Psoas muscle (tissue), 8 donors: ENCODE data around the gene SARS1. TPM values are rescaled to one million over a fixed set of nuclear protein-coding genes. Genes with fewer than 3 reads are reported as not detected.

Source experiments
- ATAC-seq, 4 donors: fragments of 200-7000 bp; cut with Tn5 transposase; one replicate each; pipeline ENCODE4 v1.9.1; 2020; ENCODE audit warnings: moderate library complexity in 3 of 4, mild to moderate bottlenecking in 2 of 4
- DNase-seq, 2 donors: peaks; one replicate each; pipeline ENCODE4 v3.0.0-alpha.2; 2020
- H3K27ac ChIP-seq: fragments of 200-600 bp; one replicate; pipeline ENCODE4 v1.8.0; 2022
- H3K27me3 ChIP-seq, 3 donors: fragments of 200-600 bp in 1 of 3; one replicate each; pipeline versions ENCODE4 v1.6.1 to v1.8.0; 2013 to 2022; ENCODE audit warnings: low read length in 2 of 3, mild to moderate bottlenecking in 2 of 3, moderate library complexity in 1 of 3; ENCODE audit not compliant: insufficient read depth in 3 of 3
- H3K36me3 ChIP-seq, 2 donors: fragments of 200-600 bp in 1 of 2; one replicate each; pipeline versions ENCODE4 v1.6.1 to v1.8.0; 2013 to 2022; ENCODE audit warnings: low read depth in 1 of 2, mild to moderate bottlenecking in 1 of 2, moderate library complexity in 1 of 2; ENCODE audit not compliant: insufficient read depth in 1 of 2
- H3K4me1 ChIP-seq: fragments of 200-600 bp; one replicate; pipeline ENCODE4 v1.8.0; 2022
- H3K4me3 ChIP-seq: fragments of 200-600 bp; one replicate; pipeline ENCODE4 v1.8.0; 2022; ENCODE audit warnings: mild to moderate bottlenecking
- H3K9me3 ChIP-seq: fragments of 200-600 bp; one replicate; pipeline ENCODE4 v1.8.0; 2022
- WGBS, 3 donors: extraction: QIAGEN DNeasy Blood & Tissue Kit; methylation state at CpG; one replicate each; pipeline versions ENCODE4 v1.1.6 to v1.1.7; 2013; 5-methylcytosine and 5-hydroxymethylcytosine counted together
- intact Hi-C, 2 donors: fragments of 100-400 bp; cut with DNase I; formaldehyde crosslinking; loops; one replicate each; pipeline versions ENCODE4 v1.11.0 to v1.14.2; 2022
- polyA plus RNA-seq, 3 donors: library from polyadenylated mRNA; stranded (reverse); fragments of 200-250 nt; gene quantifications; one replicate each; pipeline ENCODE4 v1.2.3, GENCODE V29; 2013
- total RNA-seq, 4 donors: library from RNA; stranded (reverse); fragmentation: NEBNext Ultra II Directional in 2 of 4; extraction: Animal tissue kit (Norgen Biotek cat#: 25700) in 2 of 4; gene quantifications; one replicate each; pipeline versions ENCODE4 v1.2.1 to v1.2.4, GENCODE V29; 2021 to 2023
- TF ChIP-seq, protein P1 (sequence below): fragments of 200-600 bp; IDR thresholded peaks from one replicate; pipeline ENCODE4 v1.8.0; 2022; ENCODE audit warnings: antibody characterized with exemption
- donor health status: healthy with polysubstance abuse.
- donor health status: DM: no; HTN: no; CAD: no; lungs with moderate emphysema.
- donor health status: Bipolar disorder and iron deficiency.
- donor health status: healthy.
- donor health status: DM: yes; HTN: yes; CAD: no.
- donor health status: DM: no; HTN: no; CAD: no.
- donor health status: DM: no; HTN: no; CAD: no.
- donor health status: DM: yes; HTN: yes; CAD: no.

SARS1 gene
- total and polyA plus RNA-seq, 7 donors = 76.4 to 155 (median 149) TPM

DNA sequence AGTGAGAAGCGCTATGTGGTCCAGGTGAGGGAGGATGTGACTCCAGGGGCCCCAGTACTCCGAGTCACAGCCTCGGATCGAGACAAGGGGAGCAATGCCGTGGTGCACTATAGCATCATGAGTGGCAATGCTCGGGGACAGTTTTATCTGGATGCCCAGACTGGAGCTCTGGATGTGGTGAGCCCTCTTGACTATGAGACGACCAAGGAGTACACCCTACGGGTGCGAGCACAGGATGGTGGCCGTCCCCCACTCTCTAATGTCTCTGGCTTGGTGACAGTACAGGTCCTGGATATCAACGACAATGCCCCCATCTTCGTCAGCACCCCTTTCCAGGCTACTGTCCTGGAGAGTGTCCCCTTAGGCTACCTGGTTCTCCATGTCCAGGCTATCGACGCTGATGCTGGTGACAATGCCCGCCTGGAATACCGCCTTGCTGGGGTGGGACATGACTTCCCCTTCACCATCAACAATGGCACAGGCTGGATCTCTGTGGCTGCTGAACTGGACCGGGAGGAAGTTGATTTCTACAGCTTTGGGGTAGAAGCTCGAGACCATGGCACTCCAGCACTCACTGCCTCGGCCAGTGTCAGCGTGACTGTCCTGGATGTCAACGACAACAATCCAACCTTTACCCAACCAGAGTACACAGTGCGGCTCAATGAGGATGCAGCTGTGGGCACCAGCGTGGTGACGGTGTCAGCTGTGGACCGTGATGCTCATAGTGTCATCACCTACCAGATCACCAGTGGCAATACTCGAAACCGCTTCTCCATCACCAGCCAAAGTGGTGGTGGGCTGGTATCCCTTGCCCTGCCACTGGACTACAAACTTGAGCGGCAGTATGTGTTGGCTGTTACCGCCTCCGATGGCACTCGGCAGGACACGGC lies 37.8 kb downstream of the SARS1 start:
- Histone ChIP-seq H3K27me3 (no peaks in the 10 kb centered on the region), H3K27ac (no peak overlapping the region), H3K4me3 (no peak overlapping the region), H3K36me3 (no peaks in the 10 kb centered on the region), H3K4me1 (peaks cover 27% of the 10 kb centered on the region), H3K9me3 (no peaks in the 10 kb centered on the region)
- WGBS, 3 donors = 96% methylated on average over 32 of the region's 32 CpGs
- DNase-seq = peak in 1 of 2 donors; percentile 44
- ATAC-seq = no peak
- intact Hi-C loops = no loop called here
- TF ChIP-seq, protein P1, sequence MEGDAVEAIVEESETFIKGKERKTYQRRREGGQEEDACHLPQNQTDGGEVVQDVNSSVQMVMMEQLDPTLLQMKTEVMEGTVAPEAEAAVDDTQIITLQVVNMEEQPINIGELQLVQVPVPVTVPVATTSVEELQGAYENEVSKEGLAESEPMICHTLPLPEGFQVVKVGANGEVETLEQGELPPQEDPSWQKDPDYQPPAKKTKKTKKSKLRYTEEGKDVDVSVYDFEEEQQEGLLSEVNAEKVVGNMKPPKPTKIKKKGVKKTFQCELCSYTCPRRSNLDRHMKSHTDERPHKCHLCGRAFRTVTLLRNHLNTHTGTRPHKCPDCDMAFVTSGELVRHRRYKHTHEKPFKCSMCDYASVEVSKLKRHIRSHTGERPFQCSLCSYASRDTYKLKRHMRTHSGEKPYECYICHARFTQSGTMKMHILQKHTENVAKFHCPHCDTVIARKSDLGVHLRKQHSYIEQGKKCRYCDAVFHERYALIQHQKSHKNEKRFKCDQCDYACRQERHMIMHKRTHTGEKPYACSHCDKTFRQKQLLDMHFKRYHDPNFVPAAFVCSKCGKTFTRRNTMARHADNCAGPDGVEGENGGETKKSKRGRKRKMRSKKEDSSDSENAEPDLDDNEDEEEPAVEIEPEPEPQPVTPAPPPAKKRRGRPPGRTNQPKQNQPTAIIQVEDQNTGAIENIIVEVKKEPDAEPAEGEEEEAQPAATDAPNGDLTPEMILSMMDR = no peak

DNA sequence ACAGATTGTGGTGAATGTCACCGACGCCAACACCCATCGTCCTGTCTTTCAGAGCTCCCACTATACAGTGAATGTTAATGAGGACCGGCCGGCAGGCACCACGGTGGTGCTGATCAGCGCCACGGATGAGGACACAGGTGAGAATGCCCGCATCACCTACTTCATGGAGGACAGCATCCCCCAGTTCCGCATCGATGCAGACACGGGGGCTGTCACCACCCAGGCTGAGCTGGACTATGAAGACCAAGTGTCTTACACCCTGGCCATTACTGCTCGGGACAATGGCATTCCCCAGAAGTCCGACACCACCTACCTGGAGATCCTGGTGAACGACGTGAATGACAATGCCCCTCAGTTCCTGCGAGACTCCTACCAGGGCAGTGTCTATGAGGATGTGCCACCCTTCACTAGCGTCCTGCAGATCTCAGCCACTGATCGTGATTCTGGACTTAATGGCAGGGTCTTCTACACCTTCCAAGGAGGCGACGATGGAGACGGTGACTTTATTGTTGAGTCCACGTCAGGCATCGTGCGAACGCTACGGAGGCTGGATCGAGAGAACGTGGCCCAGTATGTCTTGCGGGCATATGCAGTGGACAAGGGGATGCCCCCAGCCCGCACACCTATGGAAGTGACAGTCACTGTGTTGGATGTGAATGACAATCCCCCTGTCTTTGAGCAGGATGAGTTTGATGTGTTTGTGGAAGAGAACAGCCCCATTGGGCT lies 38.6 kb downstream of the SARS1 start:
- H3K9me3 ChIP-seq = no peaks in the 10 kb centered on the region
- TF ChIP-seq, protein P1 = no peak
- intact Hi-C loops = no loop called here
- peak in 1 of 2 donors; percentile 36 for DNase-seq
- no peaks in the 10 kb centered on the region for H3K36me3 ChIP-seq
- no peak overlapping the region for H3K4me3 ChIP-seq
- ATAC-seq = no peak
- no peaks in the 10 kb centered on the region for H3K27me3 ChIP-seq
- WGBS, 3 donors = 95 to 98% (median 97%) methylated on average over 31 of the region's 31 CpGs
- peaks cover 27% of the 10 kb centered on the region for H3K4me1 ChIP-seq
- no peak overlapping the region for H3K27ac ChIP-seq

DNA sequence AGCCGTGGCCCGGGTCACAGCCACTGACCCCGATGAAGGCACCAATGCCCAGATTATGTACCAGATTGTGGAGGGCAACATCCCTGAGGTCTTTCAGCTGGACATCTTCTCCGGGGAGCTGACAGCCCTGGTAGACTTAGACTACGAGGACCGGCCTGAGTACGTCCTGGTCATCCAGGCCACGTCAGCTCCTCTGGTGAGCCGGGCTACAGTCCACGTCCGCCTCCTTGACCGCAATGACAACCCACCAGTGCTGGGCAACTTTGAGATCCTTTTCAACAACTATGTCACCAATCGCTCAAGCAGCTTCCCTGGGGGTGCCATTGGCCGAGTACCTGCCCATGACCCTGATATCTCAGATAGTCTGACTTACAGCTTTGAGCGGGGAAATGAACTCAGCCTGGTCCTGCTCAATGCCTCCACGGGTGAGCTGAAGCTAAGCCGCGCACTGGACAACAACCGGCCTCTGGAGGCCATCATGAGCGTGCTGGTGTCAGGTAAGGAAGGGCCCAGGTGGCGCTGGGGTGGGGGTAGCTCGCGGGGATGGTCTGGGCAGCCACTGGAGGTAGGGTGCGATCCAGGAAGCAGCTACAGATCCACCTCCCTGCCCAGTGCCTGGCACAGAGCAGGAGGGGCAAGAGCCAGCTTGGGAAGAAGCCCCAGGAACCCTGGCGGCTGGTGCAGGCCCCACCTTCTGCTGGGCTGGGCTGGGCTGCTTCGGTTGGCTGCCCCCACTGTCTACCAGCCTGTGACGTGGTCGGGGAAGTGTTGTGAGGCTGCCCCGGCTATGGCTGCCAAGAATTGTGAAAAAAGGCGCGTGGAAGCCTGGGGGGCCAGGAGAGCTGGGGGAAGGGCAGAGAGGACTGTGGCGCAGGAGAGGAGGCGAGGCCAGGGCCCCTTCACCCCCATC lies 39.4 kb downstream of the SARS1 start:
- Histone ChIP-seq H3K9me3 (no peaks in the 10 kb centered on the region), H3K36me3 (no peaks in the 10 kb centered on the region), H3K27me3 (no peaks in the 10 kb centered on the region), H3K27ac (peak overlapping the region; percentile 67), H3K4me3 (peak overlapping the region; percentile 47), H3K4me1 (peaks cover 27% of the 10 kb centered on the region)
- DNase-seq (peak in 1 of 2 donors; percentile 71), ATAC-seq (peak; percentile 52 to 73 (median 62))
- 56 to 69% (median 65%) methylated on average over 33 of the region's 33 CpGs for WGBS, 3 donors
- intact Hi-C loops = no loop called here
- TF ChIP-seq, protein P1 = no peak

DNA sequence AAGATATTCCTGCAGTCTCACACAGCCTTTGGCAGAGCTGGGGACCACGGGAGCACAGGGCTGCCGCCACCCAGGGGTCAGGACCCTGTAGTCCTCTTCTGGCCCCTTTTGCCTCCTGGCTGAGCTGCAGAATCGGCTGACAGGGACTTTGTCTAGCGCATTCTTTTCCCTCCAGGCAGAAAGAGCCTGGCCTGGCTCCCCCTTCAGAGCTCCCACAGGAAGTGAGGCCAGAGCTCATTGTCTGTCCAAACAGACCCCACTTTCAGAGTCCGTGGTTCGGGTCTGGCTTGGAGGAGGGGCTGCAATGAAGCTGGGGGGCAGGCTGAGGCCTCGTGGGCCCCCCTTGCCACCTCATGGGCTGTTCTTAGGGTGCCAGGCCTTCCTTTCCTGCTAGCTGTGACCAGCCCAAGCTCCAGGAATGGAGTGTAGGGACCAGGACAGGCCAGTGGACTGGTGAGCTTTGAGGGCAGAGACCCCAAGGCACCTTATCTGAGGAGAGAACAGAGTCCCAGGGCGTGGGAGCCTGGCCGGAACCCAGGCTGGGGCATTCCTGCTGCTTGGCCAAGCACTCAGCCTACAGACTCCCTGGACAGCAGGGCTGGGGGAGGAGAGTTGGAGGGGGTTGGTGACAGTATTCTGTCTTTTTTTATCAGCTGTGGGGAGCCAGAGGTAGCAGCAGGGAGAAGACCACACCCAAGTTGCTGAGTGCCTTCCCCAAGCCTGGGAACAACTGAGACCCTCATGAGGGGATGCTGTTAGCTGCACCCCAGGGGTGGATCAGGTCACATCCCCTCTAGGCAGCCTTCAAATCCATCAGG lies 40.3 kb downstream of the SARS1 start:
- Histone ChIP-seq H3K27me3 (no peaks in the 10 kb centered on the region), H3K4me3 (peak overlapping the region; percentile 47), H3K36me3 (peaks cover 0 to 4% of the 10 kb centered on the region in 2 donors), H3K9me3 (no peaks in the 10 kb centered on the region), H3K4me1 (peaks cover 24% of the 10 kb centered on the region), H3K27ac (peak overlapping the region; percentile 67)
- intact Hi-C loops = no loop called here
- 17 to 23% (median 19%) methylated on average over 9 of the region's 9 CpGs for WGBS, 3 donors
- peak in 3 of 4 donors; percentile 22 to 37 (median 31) for ATAC-seq
- DNase-seq = peak in 1 of 2 donors; percentile 52
- TF ChIP-seq, protein P1 = no peak
